Cardiac fibroblast (primary cell): Measurements from ENCODE around the gene ELF4.

Source experiments
- DNase-seq, 2 donors: peaks; one replicate each; pipeline versions ENCODE4 v3.0.0 to v3.0.0-alpha.2; 2010; ENCODE audit warnings: low read depth in 2 of 2
- H3K4me3 ChIP-seq, 2 donors: replicated peaks in 1 of 2; 1 replicate in 1 of 2; 2 replicates in 1 of 2; pipeline ENCODE4 v1.5.1; 2011; ENCODE audit warnings: low read depth in 2 of 2, low read length in 2 of 2, mild to moderate bottlenecking in 2 of 2, moderate library complexity in 1 of 2
- CTCF ChIP-seq: IDR thresholded peaks from one replicate; pipeline ENCODE4 v1.5.1; 2011; ENCODE audit warnings: low read depth, mild to moderate bottlenecking, low read length, inconsistent platforms

ELF4 gene

GRCh38 chrX:130144509-130144908 lies 34.2 kb upstream of the ELF4 start:
- no peak overlapping the region for H3K4me3 ChIP-seq
- DNase-seq: peak; percentile 76 to 79
- TF ChIP-seq CTCF: peak; percentile 35

- TF ChIP-seq CTCF: no peak
- no peak for DNase-seq
- H3K4me3 ChIP-seq: no peak overlapping the region
These were observed 29.3 kb upstream of the ELF4 start for GRCh38 chrX:130139474-130140201.

- DNase-seq: no peak
- H3K4me3 ChIP-seq: no peak overlapping the region
- TF ChIP-seq CTCF: no peak
These were observed 26.7 kb upstream of the ELF4 start for GRCh38 chrX:130136961-130137360.

GRCh38 chrX:130136496-130136895 lies 26.2 kb upstream of the ELF4 start:
- DNase-seq: no peak
- no peak overlapping the region for H3K4me3 ChIP-seq
- no peak for TF ChIP-seq CTCF

- TF ChIP-seq CTCF: no peak
- H3K4me3 ChIP-seq: no peak overlapping the region
- no peak for DNase-seq
These were observed 20.7 kb upstream of the ELF4 start for GRCh38 chrX:130130990-130131389.

- no peak for TF ChIP-seq CTCF
- peak in 1 of 2 donors; percentile 94 for DNase-seq
- no peak overlapping the region for H3K4me3 ChIP-seq
These were observed 15.0 kb upstream of the ELF4 start for GRCh38 chrX:130125091-130125874.
